ENCODE data around the gene KLHDC10. TPM values are rescaled to one million over a fixed set of nuclear protein-coding genes. Genes with fewer than 3 reads are reported as not detected.
"Not testable (repeated sequence)": the region's sequence is repeated elsewhere in the genome, so short reads cannot be mapped to it uniquely, and the experiment has no call there.

KLHDC10 gene
- total RNA-seq, 1 donor from 2014 or later, result 33.8 TPM

DNA sequence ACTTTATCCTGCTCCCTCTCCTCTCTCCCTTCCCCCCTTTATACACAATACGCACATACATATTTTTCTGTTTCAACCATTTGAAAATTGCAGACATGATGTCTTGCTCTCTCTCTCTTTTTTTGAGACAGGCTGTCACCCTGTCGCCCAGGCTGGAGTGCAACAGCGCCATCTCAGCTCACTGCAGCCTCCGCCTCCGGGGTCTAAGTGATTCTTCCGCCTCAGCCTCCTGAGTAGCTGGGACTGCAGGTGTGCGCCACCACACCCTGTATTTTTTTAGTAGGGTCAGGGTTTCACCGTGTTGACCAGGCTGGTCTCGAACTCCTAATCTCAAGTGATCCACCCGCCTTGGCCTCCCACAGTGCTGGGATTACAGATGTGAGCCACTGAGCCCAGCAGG, 38.5 kb downstream of the KLHDC10 start:
- peaks cover 8% of the 10 kb centered on the region for H3K36me3 Mint-ChIP-seq (ENCODE audit: low read depth)
- H3K4me1 Mint-ChIP-seq, result no peaks in the 10 kb centered on the region
- H3K9me3 Mint-ChIP-seq, result peaks cover 4% of the 10 kb centered on the region
- TF ChIP-seq, protein P1, sequence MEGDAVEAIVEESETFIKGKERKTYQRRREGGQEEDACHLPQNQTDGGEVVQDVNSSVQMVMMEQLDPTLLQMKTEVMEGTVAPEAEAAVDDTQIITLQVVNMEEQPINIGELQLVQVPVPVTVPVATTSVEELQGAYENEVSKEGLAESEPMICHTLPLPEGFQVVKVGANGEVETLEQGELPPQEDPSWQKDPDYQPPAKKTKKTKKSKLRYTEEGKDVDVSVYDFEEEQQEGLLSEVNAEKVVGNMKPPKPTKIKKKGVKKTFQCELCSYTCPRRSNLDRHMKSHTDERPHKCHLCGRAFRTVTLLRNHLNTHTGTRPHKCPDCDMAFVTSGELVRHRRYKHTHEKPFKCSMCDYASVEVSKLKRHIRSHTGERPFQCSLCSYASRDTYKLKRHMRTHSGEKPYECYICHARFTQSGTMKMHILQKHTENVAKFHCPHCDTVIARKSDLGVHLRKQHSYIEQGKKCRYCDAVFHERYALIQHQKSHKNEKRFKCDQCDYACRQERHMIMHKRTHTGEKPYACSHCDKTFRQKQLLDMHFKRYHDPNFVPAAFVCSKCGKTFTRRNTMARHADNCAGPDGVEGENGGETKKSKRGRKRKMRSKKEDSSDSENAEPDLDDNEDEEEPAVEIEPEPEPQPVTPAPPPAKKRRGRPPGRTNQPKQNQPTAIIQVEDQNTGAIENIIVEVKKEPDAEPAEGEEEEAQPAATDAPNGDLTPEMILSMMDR (conservative IDR thresholded peaks at IDR 0.05), result no peak
- H3K4me3 Mint-ChIP-seq, result no peak overlapping the region
- no peak overlapping the region for H3K27ac Mint-ChIP-seq (ENCODE audit: unreplicated experiment)
- no peak for DNase-seq (ENCODE audit: low read depth, low spot score)
- H3K27me3 Mint-ChIP-seq (ENCODE audit: low read depth), result no peaks in the 10 kb centered on the region

DNA sequence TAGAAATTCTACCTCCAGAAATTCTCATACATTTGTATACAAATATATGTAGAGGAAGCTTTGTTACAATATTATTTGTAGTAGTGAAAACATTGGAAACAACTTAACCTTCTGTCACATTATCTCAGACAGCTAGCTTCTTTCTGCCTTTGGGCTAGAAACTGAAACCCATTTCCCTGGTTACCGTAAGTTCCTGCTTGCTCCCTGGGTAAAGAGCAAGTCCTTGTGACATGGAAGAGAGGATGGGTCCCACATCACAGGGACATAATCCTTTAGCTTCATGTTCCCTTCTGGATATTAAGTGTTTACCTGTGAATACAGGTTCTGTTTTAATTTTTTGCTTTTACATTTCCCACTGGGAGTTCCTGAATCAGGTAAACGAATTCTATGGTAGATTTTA, 41.8 kb downstream of the KLHDC10 start:
- H3K4me3 Mint-ChIP-seq, result no peak overlapping the region
- TF ChIP-seq, protein P1 (conservative IDR thresholded peaks at IDR 0.05), result no peak
- H3K36me3 Mint-ChIP-seq (ENCODE audit: low read depth), result peaks cover 8% of the 10 kb centered on the region
- no peak for DNase-seq (ENCODE audit: low read depth, low spot score)
- no peaks in the 10 kb centered on the region for H3K27me3 Mint-ChIP-seq (ENCODE audit: low read depth)
- H3K9me3 Mint-ChIP-seq, result peaks cover 4% of the 10 kb centered on the region
- H3K4me1 Mint-ChIP-seq, result no peaks in the 10 kb centered on the region
- H3K27ac Mint-ChIP-seq (ENCODE audit: unreplicated experiment), result no peak overlapping the region

- TF ChIP-seq, protein P1 (conservative IDR thresholded peaks at IDR 0.05), result no peak
- peaks cover 4% of the 10 kb centered on the region for H3K9me3 Mint-ChIP-seq
- H3K27me3 Mint-ChIP-seq (ENCODE audit: low read depth), result no peaks in the 10 kb centered on the region
- no peak overlapping the region for H3K4me3 Mint-ChIP-seq
- H3K4me1 Mint-ChIP-seq, result no peaks in the 10 kb centered on the region
- peaks cover 8% of the 10 kb centered on the region for H3K36me3 Mint-ChIP-seq (ENCODE audit: low read depth)
- DNase-seq (ENCODE audit: low read depth, low spot score), result no peak
- H3K27ac Mint-ChIP-seq (ENCODE audit: unreplicated experiment), result no peak overlapping the region
Measured at GRCh38 chr7:130112662-130113425, 42.5 kb downstream of the KLHDC10 start.

DNA sequence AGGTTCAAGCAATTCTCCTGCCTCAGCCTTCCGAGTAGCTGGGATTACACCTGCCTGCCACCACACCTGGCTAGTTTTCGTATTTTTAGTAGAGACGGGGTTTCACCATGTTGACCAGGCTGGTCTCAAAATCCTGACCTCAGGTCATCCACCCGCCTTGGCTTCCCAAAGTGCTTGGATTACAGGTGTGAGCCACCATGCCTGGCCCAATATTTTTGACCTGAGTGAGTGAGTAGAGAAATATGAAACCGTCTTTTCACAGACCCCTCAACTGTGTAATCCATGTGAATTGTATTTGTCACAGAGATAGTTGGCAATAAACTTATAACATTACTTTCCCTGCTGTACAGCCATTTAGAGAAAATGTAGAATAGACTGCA, 43.1 kb downstream of the KLHDC10 start:
- H3K4me1 Mint-ChIP-seq; H3K9me3 Mint-ChIP-seq; H3K4me3 Mint-ChIP-seq; H3K27ac Mint-ChIP-seq (ENCODE audit: unreplicated experiment); DNase-seq (ENCODE audit: low read depth, low spot score); H3K27me3 Mint-ChIP-seq (ENCODE audit: low read depth): not testable (repeated sequence)
- H3K36me3 Mint-ChIP-seq (ENCODE audit: low read depth), result peaks cover 12% of the 10 kb centered on the region

DNA sequence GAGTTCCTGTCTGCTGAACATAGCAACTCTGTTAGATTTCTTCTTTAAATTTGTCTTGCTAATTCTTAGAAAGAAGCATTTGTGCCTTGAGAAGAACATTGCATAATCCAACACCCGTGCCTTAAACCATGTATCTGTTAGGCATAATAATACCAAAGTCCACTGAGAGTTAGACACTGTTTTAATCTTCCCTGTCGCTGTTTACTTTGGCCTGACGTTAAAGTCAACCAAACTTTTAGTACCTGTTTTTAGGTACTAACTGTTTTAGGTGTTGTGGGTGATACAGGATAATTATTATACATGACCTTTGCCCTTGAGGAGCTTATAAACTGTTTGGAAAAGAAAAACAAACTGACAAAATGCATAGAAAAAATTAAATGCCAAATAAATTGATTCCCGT, 43.6 kb downstream of the KLHDC10 start:
- peaks cover 4% of the 10 kb centered on the region for H3K9me3 Mint-ChIP-seq
- no peak overlapping the region for H3K4me3 Mint-ChIP-seq
- no peak for DNase-seq (ENCODE audit: low read depth, low spot score)
- TF ChIP-seq, protein P1 (conservative IDR thresholded peaks at IDR 0.05), result no peak
- H3K36me3 Mint-ChIP-seq (ENCODE audit: low read depth), result peaks cover 13% of the 10 kb centered on the region
- H3K4me1 Mint-ChIP-seq, result no peaks in the 10 kb centered on the region
- no peaks in the 10 kb centered on the region for H3K27me3 Mint-ChIP-seq (ENCODE audit: low read depth)
- no peak overlapping the region for H3K27ac Mint-ChIP-seq (ENCODE audit: unreplicated experiment)

GRCh38 chr7:130114374-130114773, 44.0 kb downstream of the KLHDC10 start:
- H3K4me3 Mint-ChIP-seq, result no peak overlapping the region
- DNase-seq (ENCODE audit: low read depth, low spot score), result no peak
- TF ChIP-seq, protein P1 (conservative IDR thresholded peaks at IDR 0.05), result no peak
- H3K36me3 Mint-ChIP-seq (ENCODE audit: low read depth), result peaks cover 13% of the 10 kb centered on the region
- H3K9me3 Mint-ChIP-seq, result peaks cover 4% of the 10 kb centered on the region
- no peak overlapping the region for H3K27ac Mint-ChIP-seq (ENCODE audit: unreplicated experiment)
- no peaks in the 10 kb centered on the region for H3K27me3 Mint-ChIP-seq (ENCODE audit: low read depth)
- H3K4me1 Mint-ChIP-seq, result no peaks in the 10 kb centered on the region
